Caco-2 (cell line): ENCODE measurements around the gene GRIK4. TPM values are rescaled to one million over a fixed set of nuclear protein-coding genes. Genes with fewer than 3 reads are reported as not detected.

Experiments used
- BruUV-seq: library from RNA; stranded (reverse); fragments of 400-500 nt; replicated peaks from 2 replicates; lab custom pipeline; 2021; lab: Mats Ljungman, UMichigan
- CTCF ChIA-PET: fragments of 300-600 bp; sonication (Branson Sonifier 250); formaldehyde crosslinking; loops from one replicate; lab custom pipeline; 2022; ENCODE audit warnings: antibody characterized with exemption; lab: Charles Lee
- POLR2A ChIA-PET: fragments of 300-600 bp; sonication (Branson Sonifier 250); formaldehyde crosslinking; loops from one replicate; lab custom pipeline; 2022; ENCODE audit warnings: antibody characterized with exemption; lab: Charles Lee
- DNase-seq, 2 experiments: peaks; one replicate each; pipeline versions ENCODE4 v3.0.0 to v3.0.0-alpha.2; 2020 to 2022
- H3K27me3 ChIP-seq: replicated peaks from 2 replicates; pipeline ENCODE4 v1.6.0; 2011; ENCODE audit warnings: low read length; ENCODE audit not compliant: control insufficient read depth, insufficient read depth
- H3K36me3 ChIP-seq: 2 replicates; pipeline ENCODE4 v1.5.1; 2011; ENCODE audit warnings: low read length; ENCODE audit not compliant: control insufficient read depth, insufficient read depth
- H3K4me1 ChIP-seq: fragments of 250-450 bp; sonication (Bioruptor Pico); 2 replicates; pipeline ENCODE4 v1.5.1; 2020; ENCODE audit warnings: mild to moderate bottlenecking
- H3K4me3 ChIP-seq: 2 replicates; pipeline ENCODE4 v1.5.1; 2011; ENCODE audit warnings: low read depth, mild to moderate bottlenecking, control low read depth, low read length
- H3K9me3 ChIP-seq: fragments of 250-450 bp; sonication (Bioruptor Pico); 2 replicates; pipeline ENCODE4 v1.5.1; 2020; ENCODE audit warnings: mild to moderate bottlenecking, moderate library complexity
- H3K27ac Mint-ChIP-seq: one replicate; pipeline ENCODE4 v1.8.0; 2022; ENCODE audit warnings: mixed read lengths; ENCODE audit not compliant: unreplicated experiment
- H3K27me3 Mint-ChIP-seq: one replicate; pipeline ENCODE4 v1.8.0; 2022; ENCODE audit warnings: mixed read lengths; ENCODE audit not compliant: insufficient read depth, unreplicated experiment
- H3K36me3 Mint-ChIP-seq: one replicate; pipeline ENCODE4 v1.8.0; 2022; ENCODE audit warnings: mild to moderate bottlenecking, mixed read lengths; ENCODE audit not compliant: insufficient read depth, unreplicated experiment
- H3K4me1 Mint-ChIP-seq: one replicate; pipeline ENCODE4 v1.8.0; 2022; ENCODE audit warnings: low read depth, mixed read lengths; ENCODE audit not compliant: unreplicated experiment
- H3K4me3 Mint-ChIP-seq: one replicate; pipeline ENCODE4 v1.8.0; 2022; ENCODE audit warnings: mild to moderate bottlenecking, moderate library complexity, mixed read lengths; ENCODE audit not compliant: unreplicated experiment
- H3K9me3 Mint-ChIP-seq: one replicate; pipeline ENCODE4 v1.8.0; 2022; ENCODE audit warnings: mixed read lengths; ENCODE audit not compliant: unreplicated experiment
- intact Hi-C: fragments of 100-400 bp; cut with micrococcal nuclease; formaldehyde crosslinking; loops from one replicate; pipeline ENCODE4 v1.10.0; 2022; ENCODE audit not compliant: unreplicated experiment
- total RNA-seq: library from RNA; stranded (reverse); gene quantifications from 2 replicates; pipeline ENCODE4 v1.2.3, GENCODE V29; 2022
- TF ChIP-seq, protein P1 (sequence below), 2 experiments: fragments of 200-600 bp in 1 of 2; IDR thresholded peaks; 1 replicate in 1 of 2; 2 replicates in 1 of 2; pipeline versions ENCODE4 v1.5.1 to v1.8.0; 2011 to 2022; ENCODE audit warnings: antibody characterized with exemption in 1 of 2, control low read depth in 1 of 2, inconsistent platforms in 1 of 2, low read depth in 1 of 2, low read length in 1 of 2, mild to moderate bottlenecking in 1 of 2, moderate library complexity in 1 of 2; ENCODE audit not compliant: insufficient read depth in 1 of 2, severe bottlenecking in 1 of 2, unreplicated experiment in 1 of 2

The GRIK4 gene
- total RNA-seq, 1 experiment from 2014 or later = 2.0 TPM

GRCh38 chr11:120465921-120466534 is 45.5 kb upstream of the GRIK4 start:
- Mint-ChIP-seq H3K27ac (no peak overlapping the region), H3K36me3 (peaks cover 83% of the 10 kb centered on the region), H3K4me1 (no peaks in the 10 kb centered on the region), H3K4me3 (no peak overlapping the region), H3K27me3 (no peaks in the 10 kb centered on the region), H3K9me3 (no peaks in the 10 kb centered on the region)
- no peaks in the 10 kb centered on the region for H3K27me3 ChIP-seq
- H3K36me3 ChIP-seq = peaks cover 2% of the 10 kb centered on the region
- POLR2A ChIA-PET = no interaction called here
- CTCF ChIA-PET = no interaction called here
- TF ChIP-seq, protein P1, sequence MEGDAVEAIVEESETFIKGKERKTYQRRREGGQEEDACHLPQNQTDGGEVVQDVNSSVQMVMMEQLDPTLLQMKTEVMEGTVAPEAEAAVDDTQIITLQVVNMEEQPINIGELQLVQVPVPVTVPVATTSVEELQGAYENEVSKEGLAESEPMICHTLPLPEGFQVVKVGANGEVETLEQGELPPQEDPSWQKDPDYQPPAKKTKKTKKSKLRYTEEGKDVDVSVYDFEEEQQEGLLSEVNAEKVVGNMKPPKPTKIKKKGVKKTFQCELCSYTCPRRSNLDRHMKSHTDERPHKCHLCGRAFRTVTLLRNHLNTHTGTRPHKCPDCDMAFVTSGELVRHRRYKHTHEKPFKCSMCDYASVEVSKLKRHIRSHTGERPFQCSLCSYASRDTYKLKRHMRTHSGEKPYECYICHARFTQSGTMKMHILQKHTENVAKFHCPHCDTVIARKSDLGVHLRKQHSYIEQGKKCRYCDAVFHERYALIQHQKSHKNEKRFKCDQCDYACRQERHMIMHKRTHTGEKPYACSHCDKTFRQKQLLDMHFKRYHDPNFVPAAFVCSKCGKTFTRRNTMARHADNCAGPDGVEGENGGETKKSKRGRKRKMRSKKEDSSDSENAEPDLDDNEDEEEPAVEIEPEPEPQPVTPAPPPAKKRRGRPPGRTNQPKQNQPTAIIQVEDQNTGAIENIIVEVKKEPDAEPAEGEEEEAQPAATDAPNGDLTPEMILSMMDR (IDR thresholded peaks at IDR 0.05; ENCODE audit: insufficient read depth in 1 of 2, low read depth in 1 of 2, low read length in 1 of 2, severe bottlenecking in 1 of 2, unreplicated experiment in 1 of 2) = no peak
- no TSS peak for BruUV-seq
- no peak for DNase-seq
- intact Hi-C loops = no loop called here
- no peaks in the 10 kb centered on the region for H3K4me1 ChIP-seq
- no peaks in the 10 kb centered on the region for H3K9me3 ChIP-seq
- no peak overlapping the region for H3K4me3 ChIP-seq

- ChIA-PET POLR2A (no interaction called here), CTCF (no interaction called here)
- intact Hi-C loops = no loop called here
- H3K4me3 Mint-ChIP-seq = no peak overlapping the region
- H3K27ac Mint-ChIP-seq = no peak overlapping the region
- Histone ChIP-seq H3K9me3 (no peaks in the 10 kb centered on the region), H3K4me1 (no peaks in the 10 kb centered on the region), H3K27me3 (no peaks in the 10 kb centered on the region), H3K4me3 (no peak overlapping the region), H3K36me3 (peaks cover 2% of the 10 kb centered on the region)
- H3K9me3 Mint-ChIP-seq = no peaks in the 10 kb centered on the region
- no peak for DNase-seq
- BruUV-seq = no TSS peak
- peaks cover 78% of the 10 kb centered on the region for H3K36me3 Mint-ChIP-seq
- no peaks in the 10 kb centered on the region for H3K4me1 Mint-ChIP-seq
- TF ChIP-seq, protein P1 (IDR thresholded peaks at IDR 0.05; ENCODE audit: insufficient read depth in 1 of 2, low read depth in 1 of 2, low read length in 1 of 2, severe bottlenecking in 1 of 2, unreplicated experiment in 1 of 2) = no peak
- no peaks in the 10 kb centered on the region for H3K27me3 Mint-ChIP-seq
These were observed 43.9 kb upstream of the GRIK4 start for GRCh38 chr11:120467627-120468026.

DNA sequence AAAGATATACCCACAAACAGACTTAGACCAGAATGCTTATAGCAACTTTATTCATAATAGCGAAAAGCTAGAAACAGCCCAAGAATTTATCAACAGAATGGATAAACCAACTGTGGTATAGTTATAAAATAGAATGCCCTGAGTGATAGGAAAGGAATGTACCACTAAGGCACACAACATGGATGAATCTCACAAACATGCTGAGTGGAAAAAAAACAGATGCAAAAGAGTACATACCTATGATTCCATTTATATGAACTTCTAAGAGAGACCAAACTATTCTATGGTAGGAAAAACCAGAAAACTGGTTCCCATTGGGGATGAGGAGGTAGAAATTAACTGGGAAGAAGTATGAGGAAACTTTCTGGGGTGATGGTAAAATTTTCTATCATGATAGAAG is 40.4 kb upstream of the GRIK4 start:
- intact Hi-C loops = no loop called here
- Histone ChIP-seq H3K27me3 (no peaks in the 10 kb centered on the region), H3K4me1 (no peaks in the 10 kb centered on the region), H3K9me3 (no peaks in the 10 kb centered on the region), H3K36me3 (peaks cover 1% of the 10 kb centered on the region), H3K4me3 (no peak overlapping the region)
- no peak for DNase-seq
- no peaks in the 10 kb centered on the region for H3K27me3 Mint-ChIP-seq
- H3K4me1 Mint-ChIP-seq = no peaks in the 10 kb centered on the region
- TF ChIP-seq, protein P1 (IDR thresholded peaks at IDR 0.05; ENCODE audit: insufficient read depth in 1 of 2, low read depth in 1 of 2, low read length in 1 of 2, severe bottlenecking in 1 of 2, unreplicated experiment in 1 of 2) = no peak
- no peak overlapping the region for H3K4me3 Mint-ChIP-seq
- no peak overlapping the region for H3K27ac Mint-ChIP-seq
- H3K36me3 Mint-ChIP-seq = peaks cover 66% of the 10 kb centered on the region
- no TSS peak for BruUV-seq
- ChIA-PET POLR2A (no interaction called here), CTCF (no interaction called here)
- H3K9me3 Mint-ChIP-seq = no peaks in the 10 kb centered on the region
